ENCODE measurements around the gene UST. TPM values are rescaled to one million over a fixed set of nuclear protein-coding genes. Genes with fewer than 3 reads are reported as not detected.

Gene UST
- polyA plus RNA-seq, 1 donor from 2014 or later: 7.5 TPM

GRCh38 chr6:149056777-149057463 is 310.1 kb downstream of the UST start:
- Histone ChIP-seq H3K4me3 (ENCODE audit: low read length) (no peak overlapping the region), H4K20me1 (ENCODE audit: insufficient read depth) (no peaks in the 10 kb centered on the region), H3K9me2 (ENCODE audit: insufficient read depth, low read length) (no peaks in the 10 kb centered on the region), H3K9me3 (ENCODE audit: low read length) (no peaks in the 10 kb centered on the region), H3K9ac (ENCODE audit: low read length) (no peak overlapping the region), H3K27ac (ENCODE audit: low read length) (no peak overlapping the region), H3K4me2 (ENCODE audit: low read length) (no peak overlapping the region), H3F3A (ENCODE audit: insufficient read depth, low read length, poor library complexity, severe bottlenecking) (no peaks in the 10 kb centered on the region), H3K27me3 (ENCODE audit: insufficient read depth, low read depth, low read length) (no peaks in the 10 kb centered on the region), H3K36me3 (ENCODE audit: insufficient read depth, low read length) (no peaks in the 10 kb centered on the region), H3K79me2 (replicated peaks; ENCODE audit: insufficient read depth, low read length) (no peaks in the 10 kb centered on the region), H2AFZ (ENCODE audit: low read depth, low read length) (no peak overlapping the region)
- TF ChIP-seq POLR2AphosphoS5 (IDR thresholded peaks at IDR 0.05) (no peak), MXI1 (conservative IDR thresholded peaks at IDR 0.05; ENCODE audit: poor library complexity, severe bottlenecking) (no peak), TAF1 (IDR thresholded peaks at IDR 0.05; ENCODE audit: low read depth) (no peak), SMC3 (conservative IDR thresholded peaks at IDR 0.05; ENCODE audit: poor library complexity) (no peak), EP300 (conservative IDR thresholded peaks at IDR 0.05; ENCODE audit: poor library complexity, severe bottlenecking) (no peak), EZH2 (IDR thresholded peaks at IDR 0.05; ENCODE audit: borderline replicate concordance, insufficient read depth, low read length, poor library complexity, severe bottlenecking) (no peak), REST (IDR thresholded peaks at IDR 0.05; ENCODE audit: borderline replicate concordance) (no peak), RAD21 (conservative IDR thresholded peaks at IDR 0.05) (no peak), CTCF (IDR thresholded peaks at IDR 0.05; ENCODE audit: poor library complexity, severe bottlenecking) (no peak)

- Histone ChIP-seq H2AFZ (ENCODE audit: low read depth, low read length) (no peak overlapping the region), H3K4me3 (ENCODE audit: low read length) (no peak overlapping the region), H3K9me3 (ENCODE audit: low read length) (no peaks in the 10 kb centered on the region), H3K9ac (ENCODE audit: low read length) (no peak overlapping the region), H3K27me3 (ENCODE audit: insufficient read depth, low read depth, low read length) (no peaks in the 10 kb centered on the region), H3K36me3 (ENCODE audit: insufficient read depth, low read length) (no peaks in the 10 kb centered on the region), H4K20me1 (ENCODE audit: insufficient read depth) (no peaks in the 10 kb centered on the region), H3K79me2 (replicated peaks; ENCODE audit: insufficient read depth, low read length) (no peaks in the 10 kb centered on the region), H3K9me2 (ENCODE audit: insufficient read depth, low read length) (no peaks in the 10 kb centered on the region), H3K27ac (ENCODE audit: low read length) (no peak overlapping the region), H3K4me2 (ENCODE audit: low read length) (no peak overlapping the region), H3F3A (ENCODE audit: insufficient read depth, low read length, poor library complexity, severe bottlenecking) (no peaks in the 10 kb centered on the region)
- no peak for TF ChIP-seq SMC3 (conservative IDR thresholded peaks at IDR 0.05; ENCODE audit: poor library complexity)
Observed at GRCh38 chr6:149057464-149057840, 310.6 kb downstream of the UST start.
